K562 (cell line): ENCODE results near the gene FAAP100. TPM values are rescaled to one million over a fixed set of nuclear protein-coding genes. Genes with fewer than 3 reads are reported as not detected.
A peak's percentile ranks its signal among the peaks of the same experiment; 100 is the strongest.

Experiments
- CCNT2 ChIP-seq: IDR thresholded peaks from 2 replicates; pipeline ENCODE4 v1.6.1; 2011; ENCODE audit warnings: borderline replicate concordance, low read depth, mild to moderate bottlenecking, moderate library complexity, mixed read lengths, low read length; ENCODE audit not compliant: insufficient read length; ENCODE audit errors: extremely low read depth
- CREB3 ChIP-seq: fragments of 450-650 bp; conservative IDR thresholded peaks from 2 replicates; pipeline ENCODE4 v1.6.1; 2016; ENCODE audit warnings: missing genetic modification characterization, low read depth, mild to moderate bottlenecking, missing compliant biosample characterization, moderate library complexity
- HMG20B ChIP-seq: fragments of 250-450 bp; sonication (Bioruptor Pico); IDR thresholded peaks from 2 replicates; pipeline ENCODE4 v1.5.0; 2021; ENCODE audit warnings: mild to moderate bottlenecking
- ILF3 ChIP-seq: fragments of 450-650 bp; IDR thresholded peaks from 2 replicates; pipeline ENCODE4 v1.6.1; 2018; ENCODE audit warnings: antibody characterized with exemption, mild to moderate bottlenecking, moderate library complexity, borderline replicate concordance
- IRF2 ChIP-seq: sonication (generic); formaldehyde crosslinking; IDR thresholded peaks from 2 replicates; pipeline ENCODE4 v1.8.1; 2022; ENCODE audit warnings: mild to moderate bottlenecking, missing genetic modification reagents
- MECOM ChIP-seq: fragments of 250-450 bp; sonication (Bioruptor Pico); IDR thresholded peaks from 2 replicates; pipeline ENCODE4 v1.8.0; 2022; ENCODE audit warnings: inconsistent platforms
- NFIC ChIP-seq: fragments of 450-650 bp; IDR thresholded peaks from 2 replicates; pipeline ENCODE4 v1.6.1; 2017; ENCODE audit warnings: mild to moderate bottlenecking, inconsistent platforms
- SMARCA5 ChIP-seq: fragments of 450-650 bp; IDR thresholded peaks from 2 replicates; pipeline ENCODE4 v1.6.1; 2016
- SMARCB1 ChIP-seq: IDR thresholded peaks from 2 replicates; pipeline ENCODE4 v1.6.1; 2011; ENCODE audit warnings: improper control_type of control experiment, low read depth; ENCODE audit not compliant: insufficient read length
- STAT5B ChIP-seq: fragments of 250-450 bp; sonication (Bioruptor Pico); IDR thresholded peaks from 2 replicates; pipeline ENCODE4 v1.8.0; 2021; ENCODE audit warnings: mild to moderate bottlenecking, inconsistent platforms
- TAF15 ChIP-seq: fragments of 200-400 bp; formaldehyde crosslinking; IDR thresholded peaks from 2 replicates; pipeline ENCODE4 v1.6.1; 2017; ENCODE audit warnings: mild to moderate bottlenecking, low read depth, low read length, moderate library complexity
- THRB ChIP-seq: fragments of 450-650 bp; formaldehyde crosslinking; conservative IDR thresholded peaks from 2 replicates; pipeline ENCODE4 v1.4.0; 2022; ENCODE audit warnings: mild to moderate bottlenecking, missing genetic modification characterization
- TSC22D4 ChIP-seq: fragments of 450-650 bp; IDR thresholded peaks from 2 replicates; pipeline ENCODE4 v1.6.1; 2016; ENCODE audit warnings: missing genetic modification characterization, missing biosample characterization, control low read depth
- ZNF217 ChIP-seq: sonication (generic); formaldehyde crosslinking; IDR thresholded peaks from 2 replicates; pipeline ENCODE4 v1.8.0; 2022; ENCODE audit warnings: mild to moderate bottlenecking, missing genetic modification reagents
- ZNF444 ChIP-seq: fragments of 250-450 bp; sonication (Bioruptor Pico); IDR thresholded peaks from 2 replicates; pipeline ENCODE4 v1.4.0; 2020; ENCODE audit warnings: mild to moderate bottlenecking, moderate library complexity
- polyA plus RNA-seq, 8 experiments: library from polyadenylated mRNA; depleted of rRNA in 4 of 8; stranded (reverse) in 5 of 8; unstranded in 3 of 8; fragments of >200 nt; fragmentation: Nextera tagmentation in 2 of 8; fragmentation: Illumina TruSeq in 1 of 8; extraction: Ambion mirVana in 2 of 8; extraction: Trizol in 1 of 8; gene quantifications; 2 replicates each; pipeline versions ENCODE4 v1.2.1 to v1.2.3, GENCODE V29; 2011 to 2014; ENCODE audit warnings: inconsistent platforms in 1 of 8, missing spikeins in 1 of 8
- total RNA-seq, 7 experiments: library from RNA; depleted of rRNA in 6 of 7; stranded (reverse); fragments of >200 nt in 6 of 7; fragmentation: Illumina TruSeq in 2 of 7; extraction: Trizol in 2 of 7; gene quantifications; 2 replicates each; pipeline versions ENCODE4 v1.2.1 to v1.2.3, GENCODE V29; 2011 to 2021; ENCODE audit warnings: low replicate concordance in 1 of 7
- TF ChIP-seq, protein P1 (sequence below): sonication (generic); formaldehyde crosslinking; IDR thresholded peaks from 2 replicates; pipeline ENCODE4 v1.8.1; 2023; ENCODE audit warnings: mild to moderate bottlenecking, missing genetic modification reagents, moderate library complexity
- TF ChIP-seq, protein P2 (sequence below): fragments of 250-450 bp; sonication (Bioruptor Pico); IDR thresholded peaks from 2 replicates; pipeline ENCODE4 v1.4.0; 2020; ENCODE audit warnings: mild to moderate bottlenecking, moderate library complexity
- TF ChIP-seq, protein P3 (sequence below): sonication (generic); formaldehyde crosslinking; IDR thresholded peaks from 2 replicates; pipeline ENCODE4 v1.8.1; 2023; ENCODE audit warnings: mild to moderate bottlenecking, missing genetic modification reagents

Gene FAAP100
- total and polyA plus RNA-seq, 9 of the 15 experiments (the other 6 are each of a cell fraction or from before 2014, with no cell fraction given): 0.31 to 51.2 (median 12.6) TPM

DNA sequence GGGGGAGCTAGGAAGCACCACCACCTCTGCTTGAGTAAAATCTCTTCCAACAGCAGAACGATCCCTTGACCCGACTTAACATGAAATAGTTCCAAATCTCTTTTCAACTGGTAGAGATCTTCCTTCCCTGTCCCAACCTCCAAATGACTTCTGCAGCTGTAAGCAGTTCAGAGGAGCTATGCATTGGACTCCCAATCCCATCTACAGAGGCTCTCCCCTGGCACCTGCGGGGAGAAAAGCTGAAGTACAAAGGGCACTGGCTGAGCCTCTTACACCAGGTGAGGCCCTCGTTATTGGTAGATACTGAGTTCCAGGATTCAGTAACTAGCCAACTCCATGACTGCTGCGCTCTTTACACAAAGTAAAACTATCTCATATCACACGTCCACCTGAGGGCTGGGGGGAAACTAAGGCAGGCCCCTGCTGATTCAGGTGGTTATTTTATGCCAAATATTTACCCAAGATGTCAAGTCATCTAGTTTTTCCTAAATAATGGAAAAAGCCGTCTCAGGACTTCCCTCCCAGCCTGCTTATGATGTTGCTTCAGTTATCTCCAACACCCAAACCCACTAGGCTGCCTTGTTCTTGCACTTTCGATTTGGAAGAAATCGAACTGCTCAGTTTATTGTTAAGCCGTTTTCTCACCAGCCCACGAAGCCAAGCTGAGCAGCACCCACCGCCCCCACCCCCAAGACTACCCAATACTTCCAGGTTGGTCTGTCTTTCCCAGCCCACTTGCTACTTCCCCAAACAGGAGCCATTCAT, 42.8 kb downstream of the FAAP100 start (continued):
- no peak for TF ChIP-seq STAT5B (CRISPR knock-in tag)
- TF ChIP-seq ILF3: peak; percentile 68; the same call in 1 of the 2 replicates
- TF ChIP-seq, protein P1, sequence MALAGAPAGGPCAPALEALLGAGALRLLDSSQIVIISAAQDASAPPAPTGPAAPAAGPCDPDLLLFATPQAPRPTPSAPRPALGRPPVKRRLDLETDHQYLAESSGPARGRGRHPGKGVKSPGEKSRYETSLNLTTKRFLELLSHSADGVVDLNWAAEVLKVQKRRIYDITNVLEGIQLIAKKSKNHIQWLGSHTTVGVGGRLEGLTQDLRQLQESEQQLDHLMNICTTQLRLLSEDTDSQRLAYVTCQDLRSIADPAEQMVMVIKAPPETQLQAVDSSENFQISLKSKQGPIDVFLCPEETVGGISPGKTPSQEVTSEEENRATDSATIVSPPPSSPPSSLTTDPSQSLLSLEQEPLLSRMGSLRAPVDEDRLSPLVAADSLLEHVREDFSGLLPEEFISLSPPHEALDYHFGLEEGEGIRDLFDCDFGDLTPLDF (CRISPR knock-in tag): 0 out of 2 replicates have a peak, but pooled peaks have one; percentile 9
- TF ChIP-seq ZNF217 (CRISPR knock-in tag): no peak
- TF ChIP-seq, protein P2, sequence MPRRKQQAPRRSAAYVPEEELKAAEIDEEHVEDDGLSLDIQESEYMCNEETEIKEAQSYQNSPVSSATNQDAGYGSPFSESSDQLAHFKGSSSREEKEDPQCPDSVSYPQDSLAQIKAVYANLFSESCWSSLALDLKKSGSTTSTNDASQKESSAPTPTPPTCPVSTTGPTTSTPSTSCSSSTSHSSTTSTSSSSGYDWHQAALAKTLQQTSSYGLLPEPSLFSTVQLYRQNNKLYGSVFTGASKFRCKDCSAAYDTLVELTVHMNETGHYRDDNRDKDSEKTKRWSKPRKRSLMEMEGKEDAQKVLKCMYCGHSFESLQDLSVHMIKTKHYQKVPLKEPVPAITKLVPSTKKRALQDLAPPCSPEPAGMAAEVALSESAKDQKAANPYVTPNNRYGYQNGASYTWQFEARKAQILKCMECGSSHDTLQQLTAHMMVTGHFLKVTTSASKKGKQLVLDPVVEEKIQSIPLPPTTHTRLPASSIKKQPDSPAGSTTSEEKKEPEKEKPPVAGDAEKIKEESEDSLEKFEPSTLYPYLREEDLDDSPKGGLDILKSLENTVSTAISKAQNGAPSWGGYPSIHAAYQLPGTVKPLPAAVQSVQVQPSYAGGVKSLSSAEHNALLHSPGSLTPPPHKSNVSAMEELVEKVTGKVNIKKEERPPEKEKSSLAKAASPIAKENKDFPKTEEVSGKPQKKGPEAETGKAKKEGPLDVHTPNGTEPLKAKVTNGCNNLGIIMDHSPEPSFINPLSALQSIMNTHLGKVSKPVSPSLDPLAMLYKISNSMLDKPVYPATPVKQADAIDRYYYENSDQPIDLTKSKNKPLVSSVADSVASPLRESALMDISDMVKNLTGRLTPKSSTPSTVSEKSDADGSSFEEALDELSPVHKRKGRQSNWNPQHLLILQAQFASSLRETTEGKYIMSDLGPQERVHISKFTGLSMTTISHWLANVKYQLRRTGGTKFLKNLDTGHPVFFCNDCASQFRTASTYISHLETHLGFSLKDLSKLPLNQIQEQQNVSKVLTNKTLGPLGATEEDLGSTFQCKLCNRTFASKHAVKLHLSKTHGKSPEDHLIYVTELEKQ: no peak
- TF ChIP-seq SMARCA5: no peak
- no peak for TF ChIP-seq HMG20B (CRISPR knock-in tag)
- TF ChIP-seq TSC22D4: no peak
- no peak for TF ChIP-seq SMARCB1
- no peak for TF ChIP-seq NFIC
- TF ChIP-seq TAF15: no peak
- 0 out of 2 replicates have a peak, but pooled peaks have one; percentile 20 for TF ChIP-seq ZNF444 (CRISPR knock-in tag)
- peak; percentile 92 for TF ChIP-seq THRB (CRISPR knock-in tag)
- TF ChIP-seq, protein P3, sequence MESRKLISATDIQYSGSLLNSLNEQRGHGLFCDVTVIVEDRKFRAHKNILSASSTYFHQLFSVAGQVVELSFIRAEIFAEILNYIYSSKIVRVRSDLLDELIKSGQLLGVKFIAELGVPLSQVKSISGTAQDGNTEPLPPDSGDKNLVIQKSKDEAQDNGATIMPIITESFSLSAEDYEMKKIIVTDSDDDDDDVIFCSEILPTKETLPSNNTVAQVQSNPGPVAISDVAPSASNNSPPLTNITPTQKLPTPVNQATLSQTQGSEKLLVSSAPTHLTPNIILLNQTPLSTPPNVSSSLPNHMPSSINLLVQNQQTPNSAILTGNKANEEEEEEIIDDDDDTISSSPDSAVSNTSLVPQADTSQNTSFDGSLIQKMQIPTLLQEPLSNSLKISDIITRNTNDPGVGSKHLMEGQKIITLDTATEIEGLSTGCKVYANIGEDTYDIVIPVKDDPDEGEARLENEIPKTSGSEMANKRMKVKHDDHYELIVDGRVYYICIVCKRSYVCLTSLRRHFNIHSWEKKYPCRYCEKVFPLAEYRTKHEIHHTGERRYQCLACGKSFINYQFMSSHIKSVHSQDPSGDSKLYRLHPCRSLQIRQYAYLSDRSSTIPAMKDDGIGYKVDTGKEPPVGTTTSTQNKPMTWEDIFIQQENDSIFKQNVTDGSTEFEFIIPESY (CRISPR knock-in tag): no peak
- no peak for TF ChIP-seq CREB3
- no peak for TF ChIP-seq MECOM
- TF ChIP-seq CCNT2: peak; percentile 14
- TF ChIP-seq IRF2 (CRISPR knock-in tag): no peak
